Stimulated activated naive CD8-positive, alpha-beta T cell treated with anti-CD3 and anti-CD28 coated beads, Interleukin-15, Interleukin-2, amounts not matched to agents 100 ng/mL and 50 ng/mL, for 24 hours (primary cell): ENCODE data around the gene TRMT44.
A peak's percentile ranks its signal among the peaks of the same experiment; 100 is the strongest.
"Not testable (repeated sequence)": the region's sequence is repeated elsewhere in the genome, so short reads cannot be mapped to it uniquely, and the experiment has no call there.

Experiments used
- H3K27ac Mint-ChIP-seq: one replicate; pipeline ENCODE4 v1.8.0; 2021; ENCODE audit warnings: mild to moderate bottlenecking, mixed read lengths
- H3K27me3 Mint-ChIP-seq: one replicate; pipeline ENCODE4 v1.8.0; 2021; ENCODE audit warnings: mixed read lengths
- H3K36me3 Mint-ChIP-seq: one replicate; pipeline ENCODE4 v1.8.0; 2021; ENCODE audit warnings: low read depth, mixed read lengths
- H3K4me1 Mint-ChIP-seq: one replicate; pipeline ENCODE4 v1.8.0; 2021; ENCODE audit warnings: low read depth, mixed read lengths
- H3K4me3 Mint-ChIP-seq: one replicate; pipeline ENCODE4 v1.8.0; 2021; ENCODE audit warnings: mild to moderate bottlenecking, mixed read lengths
- H3K9me3 Mint-ChIP-seq: one replicate; pipeline ENCODE4 v1.8.0; 2021; ENCODE audit warnings: mixed read lengths

TRMT44 gene

GRCh38 chr4:8417071-8417614 is 23.4 kb upstream of the TRMT44 start:
- Mint-ChIP-seq H3K27ac (no peak overlapping the region), H3K9me3 (no peaks in the 10 kb centered on the region), H3K4me1 (peaks cover 39% of the 10 kb centered on the region), H3K36me3 (peaks cover 35% of the 10 kb centered on the region), H3K4me3 (no peak overlapping the region), H3K27me3 (no peaks in the 10 kb centered on the region)

- Mint-ChIP-seq H3K27me3 (no peaks in the 10 kb centered on the region), H3K4me1 (peaks cover 30% of the 10 kb centered on the region), H3K4me3 (peak overlapping the region; percentile 48), H3K9me3 (no peaks in the 10 kb centered on the region), H3K36me3 (peaks cover 31% of the 10 kb centered on the region), H3K27ac (peak overlapping the region; percentile 90)
These were observed 21.1 kb upstream of the TRMT44 start for GRCh38 chr4:8419222-8420041.

- not testable (repeated sequence) for H3K27me3 Mint-ChIP-seq, H3K9me3 Mint-ChIP-seq, H3K4me3 Mint-ChIP-seq
- Mint-ChIP-seq H3K27ac (peak overlapping the region; percentile 90), H3K4me1 (peaks cover 24% of the 10 kb centered on the region), H3K36me3 (peaks cover 32% of the 10 kb centered on the region)
These were observed 20.4 kb upstream of the TRMT44 start for GRCh38 chr4:8420151-8420550.

GRCh38 chr4:8422327-8422726 is 18.2 kb upstream of the TRMT44 start:
- Mint-ChIP-seq H3K4me1 (peaks cover 33% of the 10 kb centered on the region), H3K9me3 (no peaks in the 10 kb centered on the region), H3K27me3 (no peaks in the 10 kb centered on the region), H3K4me3 (no peak overlapping the region), H3K36me3 (peaks cover 18% of the 10 kb centered on the region), H3K27ac (no peak overlapping the region)

GRCh38 chr4:8422786-8423185 is 17.8 kb upstream of the TRMT44 start:
- Mint-ChIP-seq H3K9me3 (no peaks in the 10 kb centered on the region), H3K4me3 (no peak overlapping the region), H3K27me3 (no peaks in the 10 kb centered on the region), H3K27ac (no peak overlapping the region), H3K36me3 (peaks cover 14% of the 10 kb centered on the region), H3K4me1 (peaks cover 32% of the 10 kb centered on the region)

GRCh38 chr4:8427262-8427661 is 13.3 kb upstream of the TRMT44 start:
- peaks cover 7% of the 10 kb centered on the region for H3K36me3 Mint-ChIP-seq
- no peaks in the 10 kb centered on the region for H3K9me3 Mint-ChIP-seq
- peaks cover 21% of the 10 kb centered on the region for H3K4me1 Mint-ChIP-seq
- no peaks in the 10 kb centered on the region for H3K27me3 Mint-ChIP-seq
- peak overlapping the region; percentile 92 for H3K4me3 Mint-ChIP-seq
- peak overlapping the region; percentile 60 for H3K27ac Mint-ChIP-seq

GRCh38 chr4:8427761-8428287 is 12.8 kb upstream of the TRMT44 start:
- Mint-ChIP-seq H3K27ac (peak overlapping the region; percentile 86), H3K4me3 (peak overlapping the region; percentile 92), H3K4me1 (peaks cover 21% of the 10 kb centered on the region), H3K27me3 (no peaks in the 10 kb centered on the region), H3K36me3 (peaks cover 7% of the 10 kb centered on the region), H3K9me3 (no peaks in the 10 kb centered on the region)

- Mint-ChIP-seq H3K27ac (peak overlapping the region; percentile 86), H3K9me3 (no peaks in the 10 kb centered on the region), H3K36me3 (peaks cover 7% of the 10 kb centered on the region), H3K27me3 (no peaks in the 10 kb centered on the region), H3K4me1 (peaks cover 21% of the 10 kb centered on the region), H3K4me3 (peak overlapping the region; percentile 92)
These were observed 12.1 kb upstream of the TRMT44 start for GRCh38 chr4:8428288-8429097.

GRCh38 chr4:8431553-8431952 is 9.0 kb upstream of the TRMT44 start:
- Mint-ChIP-seq H3K4me1 (peaks cover 41% of the 10 kb centered on the region), H3K9me3 (no peaks in the 10 kb centered on the region), H3K27ac (no peak overlapping the region), H3K27me3 (no peaks in the 10 kb centered on the region), H3K4me3 (no peak overlapping the region), H3K36me3 (no peaks in the 10 kb centered on the region)

- Mint-ChIP-seq H3K27me3 (no peaks in the 10 kb centered on the region), H3K4me1 (peaks cover 43% of the 10 kb centered on the region), H3K4me3 (no peak overlapping the region), H3K36me3 (peaks cover 7% of the 10 kb centered on the region), H3K9me3 (no peaks in the 10 kb centered on the region), H3K27ac (no peak overlapping the region)
These were observed 7.4 kb upstream of the TRMT44 start for GRCh38 chr4:8433136-8433535.

GRCh38 chr4:8434251-8435073 is 6.1 kb upstream of the TRMT44 start:
- Mint-ChIP-seq H3K27ac (peak overlapping the region; percentile 13), H3K4me3 (peak overlapping the region; percentile 81), H3K27me3 (no peaks in the 10 kb centered on the region), H3K9me3 (no peaks in the 10 kb centered on the region), H3K36me3 (peaks cover 10% of the 10 kb centered on the region), H3K4me1 (peaks cover 47% of the 10 kb centered on the region)

GRCh38 chr4:8435656-8436121 is 4.9 kb upstream of the TRMT44 start:
- Mint-ChIP-seq H3K36me3 (peaks cover 16% of the 10 kb centered on the region), H3K4me1 (peaks cover 54% of the 10 kb centered on the region), H3K27ac (peak overlapping the region; percentile 87), H3K27me3 (no peaks in the 10 kb centered on the region), H3K4me3 (peak overlapping the region; percentile 81), H3K9me3 (no peaks in the 10 kb centered on the region)

GRCh38 chr4:8437281-8437680 is 3.3 kb upstream of the TRMT44 start:
- peak overlapping the region; percentile 4 for H3K4me3 Mint-ChIP-seq
- H3K9me3 Mint-ChIP-seq: no peaks in the 10 kb centered on the region
- H3K27ac Mint-ChIP-seq: peak overlapping the region; percentile 15
- peaks cover 16% of the 10 kb centered on the region for H3K36me3 Mint-ChIP-seq
- H3K27me3 Mint-ChIP-seq: no peaks in the 10 kb centered on the region
- H3K4me1 Mint-ChIP-seq: peaks cover 67% of the 10 kb centered on the region

- peak overlapping the region; percentile 95 for H3K4me3 Mint-ChIP-seq
- H3K27ac Mint-ChIP-seq: peak overlapping the region; percentile 49
- peaks cover 30% of the 10 kb centered on the region for H3K36me3 Mint-ChIP-seq
- no peaks in the 10 kb centered on the region for H3K9me3 Mint-ChIP-seq
- H3K27me3 Mint-ChIP-seq: no peaks in the 10 kb centered on the region
- H3K4me1 Mint-ChIP-seq: peaks cover 81% of the 10 kb centered on the region
These were observed 1.8 kb upstream of the TRMT44 start for GRCh38 chr4:8438743-8439142.
